Neural crest cell (in vitro differentiated cells): ENCODE measurements around the gene DUSP5. TPM values are rescaled to one million over a fixed set of nuclear protein-coding genes. Genes with fewer than 3 reads are reported as not detected.

ENCODE experiments used
- DNase-seq: peaks from one replicate; pipeline ENCODE4 v3.0.0; 2021; ENCODE audit warnings: low read depth, mixed read lengths, low spot score
- H3K27ac Mint-ChIP-seq: one replicate; pipeline ENCODE4 v1.8.0; 2021; ENCODE audit warnings: mild to moderate bottlenecking, mixed read lengths; ENCODE audit not compliant: unreplicated experiment
- H3K27me3 Mint-ChIP-seq: 2 replicates; pipeline ENCODE4 v1.8.0; 2021; ENCODE audit warnings: low read depth, mild to moderate bottlenecking, mixed read lengths
- H3K36me3 Mint-ChIP-seq: 2 replicates; pipeline ENCODE4 v1.8.0; 2021; ENCODE audit warnings: low read depth, mild to moderate bottlenecking, mixed read lengths
- H3K4me1 Mint-ChIP-seq: 2 replicates; pipeline ENCODE4 v1.8.0; 2021; ENCODE audit warnings: mixed read lengths
- H3K4me3 Mint-ChIP-seq: one replicate; pipeline ENCODE4 v1.8.0; 2021; ENCODE audit warnings: mild to moderate bottlenecking, mixed read lengths
- H3K9me3 Mint-ChIP-seq: 2 replicates; pipeline ENCODE4 v1.8.0; 2021; ENCODE audit warnings: mixed read lengths
- total RNA-seq: library from RNA; stranded (reverse); gene quantifications from 2 replicates; pipeline ENCODE4 v1.2.1, GENCODE V29; 2021
- TF ChIP-seq, protein P1 (sequence below): fragments of 200-600 bp; sonication (generic); conservative IDR thresholded peaks from 2 replicates; pipeline ENCODE4 v1.5.0; 2021; ENCODE audit warnings: antibody characterized with exemption, mild to moderate bottlenecking

The DUSP5 gene
- total RNA-seq, 1 donor from 2014 or later: 2.5 TPM

DNA sequence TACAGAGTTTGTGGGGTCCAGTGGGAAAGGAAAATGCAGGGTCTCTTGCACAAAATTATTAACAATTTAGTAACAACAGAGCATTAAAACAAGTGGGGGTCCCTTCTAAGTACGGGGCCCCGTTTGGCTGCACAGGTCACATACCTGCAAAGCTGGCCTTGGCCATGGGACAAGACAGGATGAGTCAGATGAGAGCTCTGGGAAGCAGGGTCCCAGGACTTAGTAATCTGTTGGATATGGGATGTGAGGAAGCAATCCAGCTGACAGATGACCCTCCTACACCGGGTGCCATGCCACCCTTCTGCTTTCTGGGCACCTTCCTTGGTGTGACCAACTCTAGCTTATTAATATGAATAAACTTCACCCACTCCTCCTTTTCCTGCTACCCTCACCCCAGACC, 3.2 kb upstream of the DUSP5 start:
- Mint-ChIP-seq H3K4me3 (peak overlapping the region; percentile 74), H3K36me3 (no peaks in the 10 kb centered on the region), H3K27me3 (peaks cover 29% of the 10 kb centered on the region), H3K9me3 (no peaks in the 10 kb centered on the region), H3K4me1 (peaks cover 27% of the 10 kb centered on the region), H3K27ac (no peak overlapping the region)
- DNase-seq: no peak
- TF ChIP-seq, protein P1, sequence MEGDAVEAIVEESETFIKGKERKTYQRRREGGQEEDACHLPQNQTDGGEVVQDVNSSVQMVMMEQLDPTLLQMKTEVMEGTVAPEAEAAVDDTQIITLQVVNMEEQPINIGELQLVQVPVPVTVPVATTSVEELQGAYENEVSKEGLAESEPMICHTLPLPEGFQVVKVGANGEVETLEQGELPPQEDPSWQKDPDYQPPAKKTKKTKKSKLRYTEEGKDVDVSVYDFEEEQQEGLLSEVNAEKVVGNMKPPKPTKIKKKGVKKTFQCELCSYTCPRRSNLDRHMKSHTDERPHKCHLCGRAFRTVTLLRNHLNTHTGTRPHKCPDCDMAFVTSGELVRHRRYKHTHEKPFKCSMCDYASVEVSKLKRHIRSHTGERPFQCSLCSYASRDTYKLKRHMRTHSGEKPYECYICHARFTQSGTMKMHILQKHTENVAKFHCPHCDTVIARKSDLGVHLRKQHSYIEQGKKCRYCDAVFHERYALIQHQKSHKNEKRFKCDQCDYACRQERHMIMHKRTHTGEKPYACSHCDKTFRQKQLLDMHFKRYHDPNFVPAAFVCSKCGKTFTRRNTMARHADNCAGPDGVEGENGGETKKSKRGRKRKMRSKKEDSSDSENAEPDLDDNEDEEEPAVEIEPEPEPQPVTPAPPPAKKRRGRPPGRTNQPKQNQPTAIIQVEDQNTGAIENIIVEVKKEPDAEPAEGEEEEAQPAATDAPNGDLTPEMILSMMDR: no peak

DNA sequence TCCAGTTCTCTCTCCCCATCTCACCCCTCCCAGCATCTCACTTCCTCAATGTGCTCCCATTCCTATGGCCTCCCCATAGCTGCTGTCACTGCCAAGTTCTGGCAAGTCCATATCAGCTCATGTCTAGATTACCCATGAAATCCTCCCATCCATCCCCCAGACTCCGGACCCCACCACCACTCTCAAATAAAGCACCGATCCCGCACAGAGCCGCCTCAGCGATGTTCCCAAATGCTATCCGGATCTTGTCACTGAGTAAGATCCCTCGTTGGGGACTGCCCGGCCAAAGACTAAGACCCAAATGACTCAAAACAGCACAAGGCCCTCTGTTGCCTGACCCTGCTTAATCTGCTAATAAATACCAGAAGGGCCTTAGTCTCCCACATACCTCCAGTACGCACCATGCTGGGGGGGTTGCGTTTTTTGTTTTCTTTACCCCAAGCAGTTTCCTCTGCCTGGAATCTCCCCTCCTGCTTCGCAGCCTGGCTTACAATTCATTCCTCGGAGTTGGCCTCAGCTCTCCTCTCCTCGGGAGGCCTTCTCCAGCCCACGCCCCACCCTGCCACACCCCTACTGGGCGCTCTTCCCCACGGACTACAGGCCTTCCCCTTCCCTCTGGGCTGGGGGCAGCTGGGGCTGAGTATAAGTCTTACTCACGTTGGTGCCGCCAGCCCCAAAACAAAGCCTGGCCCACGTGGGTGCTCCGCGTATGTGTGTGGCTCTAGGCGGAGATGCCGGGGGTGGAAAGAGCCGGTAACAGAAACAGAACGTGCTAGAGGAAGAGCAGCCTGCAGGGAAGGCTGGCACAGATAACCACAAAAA, 1.8 kb upstream of the DUSP5 start:
- no peak for DNase-seq
- Mint-ChIP-seq H3K4me1 (peaks cover 36% of the 10 kb centered on the region), H3K4me3 (peak overlapping the region; percentile 97), H3K9me3 (no peaks in the 10 kb centered on the region), H3K27me3 (peaks cover 43% of the 10 kb centered on the region), H3K36me3 (no peaks in the 10 kb centered on the region), H3K27ac (no peak overlapping the region)
- TF ChIP-seq, protein P1: no peak

DNA sequence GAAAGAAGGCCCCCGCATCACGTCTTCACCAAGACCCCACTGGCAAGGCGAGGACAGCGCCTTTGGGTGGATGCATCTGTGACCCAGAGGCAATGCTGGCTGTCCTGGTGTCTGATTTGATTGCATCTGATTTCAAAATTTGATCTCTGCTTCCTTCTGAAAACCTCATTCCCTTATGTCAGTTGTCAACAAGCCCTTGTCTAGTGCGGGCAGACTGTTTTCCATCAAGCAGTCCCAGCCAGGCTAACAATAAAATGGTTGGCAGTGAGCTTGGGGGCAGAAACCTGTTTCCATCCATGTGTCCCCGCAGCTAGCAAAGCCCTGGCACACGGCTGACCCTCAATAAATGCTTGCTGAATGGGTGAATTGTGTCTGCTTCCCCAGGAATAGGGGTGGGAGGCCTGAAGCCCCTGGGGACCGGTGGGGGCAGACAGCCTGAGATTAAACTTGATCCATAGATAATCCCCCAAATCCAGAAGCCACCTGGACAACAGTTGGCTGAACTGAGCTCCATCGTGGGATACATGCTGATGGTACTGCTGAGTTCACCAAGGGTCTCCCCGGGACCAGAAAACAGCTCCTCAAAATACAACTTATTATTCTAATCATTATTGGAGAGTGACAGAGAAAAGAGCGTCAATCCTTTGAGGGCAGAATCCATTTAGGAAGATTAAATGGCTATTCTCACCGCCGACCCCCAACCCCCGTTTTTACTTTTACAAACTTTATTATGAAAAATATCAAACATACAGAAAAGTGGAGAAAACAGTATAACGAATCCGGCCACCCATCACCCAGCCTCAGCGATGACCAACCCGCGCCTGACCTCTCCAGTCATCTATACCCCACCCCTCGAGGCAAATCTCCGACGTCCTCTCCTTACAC, 912 bp upstream of the DUSP5 start:
- Mint-ChIP-seq H3K9me3 (no peaks in the 10 kb centered on the region), H3K27me3 (peaks cover 47% of the 10 kb centered on the region), H3K27ac (no peak overlapping the region), H3K4me1 (peaks cover 43% of the 10 kb centered on the region), H3K4me3 (peak overlapping the region; percentile 97), H3K36me3 (no peaks in the 10 kb centered on the region)
- TF ChIP-seq, protein P1: no peak
- no peak for DNase-seq

DNA sequence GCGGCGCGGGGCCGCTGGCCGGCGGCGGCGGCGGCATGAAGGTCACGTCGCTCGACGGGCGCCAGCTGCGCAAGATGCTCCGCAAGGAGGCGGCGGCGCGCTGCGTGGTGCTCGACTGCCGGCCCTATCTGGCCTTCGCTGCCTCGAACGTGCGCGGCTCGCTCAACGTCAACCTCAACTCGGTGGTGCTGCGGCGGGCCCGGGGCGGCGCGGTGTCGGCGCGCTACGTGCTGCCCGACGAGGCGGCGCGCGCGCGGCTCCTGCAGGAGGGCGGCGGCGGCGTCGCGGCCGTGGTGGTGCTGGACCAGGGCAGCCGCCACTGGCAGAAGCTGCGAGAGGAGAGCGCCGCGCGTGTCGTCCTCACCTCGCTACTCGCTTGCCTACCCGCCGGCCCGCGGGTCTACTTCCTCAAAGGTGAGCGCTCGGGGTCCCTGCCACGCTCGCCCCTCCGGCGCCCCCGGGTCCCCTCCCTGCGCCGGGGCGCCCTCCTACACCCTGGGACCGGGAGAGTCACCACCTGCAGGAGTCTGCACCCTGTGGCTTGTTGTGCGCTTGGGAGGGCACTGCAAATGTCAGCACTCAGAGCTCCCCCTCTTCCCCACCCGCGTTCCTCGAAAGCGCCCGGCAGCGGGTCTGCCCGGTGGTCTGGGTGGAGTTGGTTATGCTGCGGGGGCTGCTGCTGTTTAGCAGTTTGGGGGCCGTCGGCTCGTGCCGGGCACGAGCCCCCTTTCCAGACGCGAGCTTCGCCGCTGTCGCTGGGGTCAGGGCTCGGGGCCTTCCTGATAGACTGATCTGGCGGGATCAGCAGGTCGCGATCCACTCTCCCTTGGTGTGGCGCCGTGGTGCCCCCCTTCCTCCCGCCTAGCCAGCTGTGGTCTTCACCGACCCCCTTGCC, 627 bp downstream of the DUSP5 start:
- no peaks in the 10 kb centered on the region for H3K9me3 Mint-ChIP-seq
- no peaks in the 10 kb centered on the region for H3K36me3 Mint-ChIP-seq
- H3K27me3 Mint-ChIP-seq: peaks cover 47% of the 10 kb centered on the region
- H3K27ac Mint-ChIP-seq: no peak overlapping the region
- DNase-seq: peak; percentile 43
- H3K4me1 Mint-ChIP-seq: peaks cover 43% of the 10 kb centered on the region
- peak overlapping the region; percentile 85 for H3K4me3 Mint-ChIP-seq
- TF ChIP-seq, protein P1: peak; percentile 22
